Thyroid gland (tissue), 4 donors: ENCODE data around the gene NEBL.

Experiments used
- POLR2A ChIP-seq, 2 donors: fragments of 450-650 bp; IDR thresholded peaks; one replicate each; pipeline ENCODE4 v1.6.1; 2017; ENCODE audit warnings: antibody characterized with exemption in 2 of 2, mild to moderate bottlenecking in 2 of 2, moderate library complexity in 1 of 2
- TF ChIP-seq, protein P1 (sequence below), 6 experiments: fragments of 200-600 bp in 3 of 6; fragments of 450-650 bp in 3 of 6; sonication (generic) in 3 of 6; IDR thresholded peaks; one replicate each; pipeline ENCODE4 v1.5.1; 2016 to 2019; ENCODE audit warnings: antibody characterized with exemption in 6 of 6, mild to moderate bottlenecking in 2 of 6, inconsistent platforms in 1 of 6, moderate library complexity in 1 of 6

DNA sequence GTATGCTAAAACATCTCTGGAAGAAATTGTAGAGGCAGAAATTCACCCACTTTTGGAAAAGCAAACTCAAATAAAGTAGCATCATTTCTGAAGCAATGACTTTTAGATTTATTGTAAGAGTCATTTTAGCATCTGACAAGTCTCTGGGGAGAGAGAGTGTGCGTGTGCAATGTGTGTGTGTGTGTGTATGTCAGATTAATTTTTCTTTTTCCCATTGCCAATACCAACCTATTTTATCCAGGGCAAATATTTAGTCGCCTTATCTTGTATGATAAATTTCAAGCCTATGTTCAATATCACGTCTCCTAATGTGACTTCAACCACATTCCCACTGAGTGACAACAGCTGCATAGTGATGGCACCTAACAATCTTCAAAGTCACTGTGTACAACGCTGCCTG, 101.7 kb downstream of the NEBL start:
- TF ChIP-seq POLR2A (IDR thresholded peaks at IDR 0.05): no peak
- TF ChIP-seq, protein P1, sequence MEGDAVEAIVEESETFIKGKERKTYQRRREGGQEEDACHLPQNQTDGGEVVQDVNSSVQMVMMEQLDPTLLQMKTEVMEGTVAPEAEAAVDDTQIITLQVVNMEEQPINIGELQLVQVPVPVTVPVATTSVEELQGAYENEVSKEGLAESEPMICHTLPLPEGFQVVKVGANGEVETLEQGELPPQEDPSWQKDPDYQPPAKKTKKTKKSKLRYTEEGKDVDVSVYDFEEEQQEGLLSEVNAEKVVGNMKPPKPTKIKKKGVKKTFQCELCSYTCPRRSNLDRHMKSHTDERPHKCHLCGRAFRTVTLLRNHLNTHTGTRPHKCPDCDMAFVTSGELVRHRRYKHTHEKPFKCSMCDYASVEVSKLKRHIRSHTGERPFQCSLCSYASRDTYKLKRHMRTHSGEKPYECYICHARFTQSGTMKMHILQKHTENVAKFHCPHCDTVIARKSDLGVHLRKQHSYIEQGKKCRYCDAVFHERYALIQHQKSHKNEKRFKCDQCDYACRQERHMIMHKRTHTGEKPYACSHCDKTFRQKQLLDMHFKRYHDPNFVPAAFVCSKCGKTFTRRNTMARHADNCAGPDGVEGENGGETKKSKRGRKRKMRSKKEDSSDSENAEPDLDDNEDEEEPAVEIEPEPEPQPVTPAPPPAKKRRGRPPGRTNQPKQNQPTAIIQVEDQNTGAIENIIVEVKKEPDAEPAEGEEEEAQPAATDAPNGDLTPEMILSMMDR (IDR thresholded peaks at IDR 0.05): no peak
